Neural cell (in vitro differentiated cells): Measurements from ENCODE around the gene APLF.

Experiments
- CTCF ChIP-seq: fragments of 450-650 bp; IDR thresholded peaks from 2 replicates; pipeline ENCODE4 v1.5.1; 2014; ENCODE audit warnings: antibody characterized with exemption, mild to moderate bottlenecking, moderate library complexity; ENCODE audit not compliant: poor library complexity, severe bottlenecking
- EP300 ChIP-seq: fragments of 450-650 bp; conservative IDR thresholded peaks from 2 replicates; pipeline ENCODE4 v1.6.1; 2014; ENCODE audit warnings: antibody characterized with exemption, mild to moderate bottlenecking, moderate library complexity; ENCODE audit not compliant: poor library complexity, severe bottlenecking
- EZH2 ChIP-seq: fragments of 200-600, 300-800 bp; shearing (Covaris generic), sonication (generic); IDR thresholded peaks from 2 replicates; pipeline ENCODE4 v1.6.1; 2014; ENCODE audit warnings: antibody characterized with exemption, low read length, borderline replicate concordance, mild to moderate bottlenecking; ENCODE audit not compliant: insufficient read depth, poor library complexity, severe bottlenecking
- POLR2AphosphoS5 ChIP-seq: IDR thresholded peaks from 2 replicates; pipeline ENCODE4 v1.6.1; 2012
- RAD21 ChIP-seq: fragments of 450-650 bp; conservative IDR thresholded peaks from 2 replicates; pipeline ENCODE4 v1.6.1; 2014; ENCODE audit warnings: antibody characterized with exemption, mild to moderate bottlenecking, moderate library complexity
- SMC3 ChIP-seq: fragments of 450-650 bp; conservative IDR thresholded peaks from 2 replicates; pipeline ENCODE4 v1.6.1; 2014; ENCODE audit warnings: antibody characterized with exemption, mild to moderate bottlenecking, moderate library complexity; ENCODE audit not compliant: poor library complexity

GRCh38 chr2:68627615-68628014 lies 160.2 kb downstream of the APLF start:
- TF ChIP-seq EP300: no peak
- TF ChIP-seq POLR2AphosphoS5: no peak
- TF ChIP-seq CTCF: no peak
- no peak for TF ChIP-seq SMC3
- TF ChIP-seq RAD21: no peak
- TF ChIP-seq EZH2: no peak
